Adrenal gland (tissue), 12 donors: ENCODE results near the gene RAB6B. TPM values are rescaled to one million over a fixed set of nuclear protein-coding genes. Genes with fewer than 3 reads are reported as not detected.

Experiments
- DNase-seq, 7 donors: peaks; one replicate each; pipeline ENCODE4 v3.0.0-alpha.2; 2019 to 2020
- H3K27ac ChIP-seq, 5 donors: fragments of 200-600 bp; sonication (generic) in 4 of 5; 1 replicate in 3 of 5; 2 replicates in 2 of 5; pipeline versions ENCODE4 v1.5.1 to v1.8.0; 2016 to 2020; ENCODE audit warnings: mild to moderate bottlenecking in 1 of 5
- H3K27me3 ChIP-seq: fragments of 200-600 bp; 2 replicates; pipeline ENCODE4 v1.8.0; 2021
- H3K36me3 ChIP-seq, 2 donors: fragments of 200-600 bp; replicated peaks in 1 of 2; 1 replicate in 1 of 2; 2 replicates in 1 of 2; pipeline versions ENCODE4 v1.5.1 to v1.8.0; 2018 to 2022
- H3K4me1 ChIP-seq, 2 donors: fragments of 200-600 bp; replicated peaks in 1 of 2; 1 replicate in 1 of 2; 2 replicates in 1 of 2; pipeline versions ENCODE4 v1.5.1 to v1.8.0; 2018 to 2021
- H3K4me3 ChIP-seq, 4 donors: fragments of 200-600 bp; sonication (generic) in 3 of 4; one replicate each; pipeline ENCODE4 v1.5.1; 2016 to 2018
- H3K9me3 ChIP-seq, 3 donors: fragments of 200-600 bp; sonication (generic) in 1 of 3; replicated peaks in 1 of 3; 1 replicate in 2 of 3; 2 replicates in 1 of 3; pipeline versions ENCODE4 v1.5.1 to v1.8.0; 2016 to 2021
- POLR2A ChIP-seq, 2 donors: fragments of 450-650 bp; IDR thresholded peaks; one replicate each; pipeline ENCODE4 v1.6.1; 2017; ENCODE audit warnings: antibody characterized with exemption in 2 of 2, mild to moderate bottlenecking in 2 of 2, moderate library complexity in 1 of 2
- WGBS, 4 donors: extraction: QIAGEN DNeasy Blood & Tissue Kit in 2 of 4; methylation state at CpG; one replicate each; pipeline versions ENCODE4 v1.1.5 to v1.1.7; 2013 to 2017; 5-methylcytosine and 5-hydroxymethylcytosine counted together
- intact Hi-C, 2 donors: fragments of 100-400 bp; cut with DNase I; formaldehyde crosslinking; loops; one replicate each; pipeline versions ENCODE4 v1.14.1 to v1.15.0; 2022 to 2023
- polyA plus RNA-seq, 3 donors: library from polyadenylated mRNA; stranded (reverse); fragments of 200-250 nt in 2 of 3; fragments of 350-450 nt in 1 of 3; fragmentation: Illumina TruSeq in 1 of 3; extraction: RNeasy Lipid Tissue Mini Kit (QIAGEN cat#74804) in 1 of 3; gene quantifications; one replicate each; pipeline ENCODE4 v1.2.3, GENCODE V29; 2013 to 2014
- total RNA-seq, 9 donors: library from RNA; depleted of rRNA in 4 of 9; stranded (reverse); fragments of >200 nt in 4 of 9; fragments of 120-200 nt in 1 of 9; fragmentation: NEBNext Ultra II Directional in 1 of 9; extraction: Animal tissue kit (Norgen Biotek cat#: 25700) in 1 of 9; gene quantifications; one replicate each; pipeline versions ENCODE4 v1.1.0 to v1.2.4, GENCODE V29; 2013 to 2023
- TF ChIP-seq, protein P1 (sequence below), 6 experiments: fragments of 450-650 bp in 4 of 6; fragments of 200-600 bp in 2 of 6; sonication (generic) in 1 of 6; IDR thresholded peaks; 1 replicate in 5 of 6; 2 replicates in 1 of 6; pipeline versions ENCODE4 v1.5.1 to v1.8.0; 2016 to 2021; ENCODE audit warnings: antibody characterized with exemption in 6 of 6, mild to moderate bottlenecking in 2 of 6, moderate library complexity in 1 of 6
- donor health status: healthy with polysubstance abuse.
- donor health status: Bipolar disorder and iron deficiency.
- donor health status: DM: yes; HTN: yes; CAD: no.
- donor health status: DM: no; HTN: no; CAD: no.
- donor health status: DM: no; HTN: no; CAD: no.
- donor health status: DM: yes; HTN: yes; CAD: no.

RAB6B gene
- total and polyA plus RNA-seq, 12 donors = 1.4 to 14.5 (median 4.3) TPM

DNA sequence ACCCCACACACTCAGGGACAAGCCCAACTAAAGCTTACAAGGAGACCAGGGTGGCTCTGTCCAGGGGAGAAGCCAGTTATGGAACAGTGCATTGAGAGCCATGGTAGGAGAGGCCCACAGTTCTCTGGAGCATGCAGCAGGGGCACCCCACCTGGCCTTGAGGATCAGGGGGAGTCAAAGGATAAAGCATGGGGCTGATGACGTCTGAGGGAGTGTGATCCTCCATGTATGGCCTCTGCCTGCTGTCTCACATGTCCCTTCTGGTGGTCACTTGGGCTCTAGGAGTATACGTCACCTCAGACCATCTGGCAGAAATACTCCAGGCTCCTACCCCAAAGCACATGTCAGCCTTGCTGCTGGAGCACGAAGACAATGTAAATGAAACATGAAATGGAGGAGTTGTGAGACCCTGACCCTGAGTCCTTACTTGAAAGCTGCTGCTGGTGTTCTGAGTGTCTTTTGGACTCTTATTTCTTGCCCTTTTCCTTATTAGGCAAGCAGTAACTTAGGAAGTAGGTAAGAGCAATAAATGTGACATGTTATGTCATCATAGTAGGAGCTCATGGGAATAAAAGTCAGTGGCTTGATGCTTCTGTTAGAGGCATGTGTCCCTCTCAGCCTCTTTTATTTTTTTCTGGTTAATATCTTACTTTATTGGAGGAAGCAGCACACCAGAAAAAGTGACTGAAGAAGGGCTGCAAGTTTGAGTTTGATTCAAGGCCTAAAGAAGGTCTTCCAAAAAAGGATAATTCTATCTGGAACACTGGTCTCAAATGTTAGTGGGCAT lies 74.6 kb downstream of the RAB6B start:
- TF ChIP-seq, protein P1, sequence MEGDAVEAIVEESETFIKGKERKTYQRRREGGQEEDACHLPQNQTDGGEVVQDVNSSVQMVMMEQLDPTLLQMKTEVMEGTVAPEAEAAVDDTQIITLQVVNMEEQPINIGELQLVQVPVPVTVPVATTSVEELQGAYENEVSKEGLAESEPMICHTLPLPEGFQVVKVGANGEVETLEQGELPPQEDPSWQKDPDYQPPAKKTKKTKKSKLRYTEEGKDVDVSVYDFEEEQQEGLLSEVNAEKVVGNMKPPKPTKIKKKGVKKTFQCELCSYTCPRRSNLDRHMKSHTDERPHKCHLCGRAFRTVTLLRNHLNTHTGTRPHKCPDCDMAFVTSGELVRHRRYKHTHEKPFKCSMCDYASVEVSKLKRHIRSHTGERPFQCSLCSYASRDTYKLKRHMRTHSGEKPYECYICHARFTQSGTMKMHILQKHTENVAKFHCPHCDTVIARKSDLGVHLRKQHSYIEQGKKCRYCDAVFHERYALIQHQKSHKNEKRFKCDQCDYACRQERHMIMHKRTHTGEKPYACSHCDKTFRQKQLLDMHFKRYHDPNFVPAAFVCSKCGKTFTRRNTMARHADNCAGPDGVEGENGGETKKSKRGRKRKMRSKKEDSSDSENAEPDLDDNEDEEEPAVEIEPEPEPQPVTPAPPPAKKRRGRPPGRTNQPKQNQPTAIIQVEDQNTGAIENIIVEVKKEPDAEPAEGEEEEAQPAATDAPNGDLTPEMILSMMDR (IDR thresholded peaks at IDR 0.05) = no peak
- no peak for TF ChIP-seq POLR2A (IDR thresholded peaks at IDR 0.05)
- Histone ChIP-seq H3K36me3 (peaks cover 0 to 51% of the 10 kb centered on the region in 2 donors), H3K27ac (peak overlapping the region in 2 of 5 donors; percentile 7 to 26), H3K27me3 (no peaks in the 10 kb centered on the region), H3K9me3 (no peaks in the 10 kb centered on the region), H3K4me1 (no peaks in the 10 kb centered on the region), H3K4me3 (no peak overlapping the region)
- intact Hi-C loops = loop anchor here (5.0 kb wide), 1 partner anchor 106 kb away; no protein-coding TSS in a partner anchor
- WGBS, 4 donors = 76 to 85% (median 81%) methylated on average over 3 of the region's 3 CpGs
- peak in 1 of 7 donors; percentile 42 for DNase-seq

GRCh38 chr3:133820129-133820528 lies 75.6 kb downstream of the RAB6B start:
- intact Hi-C loops = loop anchor here (5.0 kb wide), 1 partner anchor 107 kb away; no protein-coding TSS in a partner anchor
- H3K36me3 ChIP-seq = peaks cover 0 to 60% of the 10 kb centered on the region in 2 donors
- H3K9me3 ChIP-seq = no peaks in the 10 kb centered on the region
- WGBS, 4 donors = 78 to 92% (median 89%) methylated on average over 4 of the region's 4 CpGs
- H3K27ac ChIP-seq = no peak overlapping the region
- no peak overlapping the region for H3K4me3 ChIP-seq
- no peaks in the 10 kb centered on the region for H3K4me1 ChIP-seq
- peak in 1 of 7 donors; percentile 14 for DNase-seq
- H3K27me3 ChIP-seq = no peaks in the 10 kb centered on the region
- TF ChIP-seq, protein P1 (IDR thresholded peaks at IDR 0.05) = no peak
- no peak for TF ChIP-seq POLR2A (IDR thresholded peaks at IDR 0.05)

DNA sequence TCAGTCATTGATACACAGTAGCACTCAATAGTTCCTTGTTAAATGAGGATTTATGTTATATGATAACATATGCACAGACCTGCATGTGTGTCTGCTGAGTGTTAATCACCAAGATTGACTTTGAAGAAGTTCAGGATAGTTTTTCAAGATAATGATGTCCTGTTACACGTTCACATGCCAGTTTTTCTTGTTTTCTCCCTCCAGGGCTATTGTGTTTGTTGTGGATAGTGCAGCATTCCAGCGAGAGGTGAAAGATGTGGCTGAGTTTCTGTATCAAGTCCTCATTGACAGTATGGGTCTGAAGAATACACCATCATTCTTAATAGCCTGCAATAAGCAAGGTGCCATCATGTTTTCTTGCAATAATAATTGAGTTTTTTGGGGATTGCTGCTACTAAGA lies 80.3 kb downstream of the RAB6B start:
- no peak overlapping the region for H3K27ac ChIP-seq
- WGBS, 4 donors = 87 to 91% (median 90%) methylated on average over 2 of the region's 2 CpGs
- intact Hi-C loops = no loop called here
- H3K36me3 ChIP-seq = peaks cover 0 to 54% of the 10 kb centered on the region in 2 donors
- no peaks in the 10 kb centered on the region for H3K9me3 ChIP-seq
- no peak for DNase-seq
- no peaks in the 10 kb centered on the region for H3K27me3 ChIP-seq
- H3K4me3 ChIP-seq = no peak overlapping the region
- TF ChIP-seq, protein P1 (IDR thresholded peaks at IDR 0.05) = no peak
- TF ChIP-seq POLR2A (IDR thresholded peaks at IDR 0.05) = no peak
- no peaks in the 10 kb centered on the region for H3K4me1 ChIP-seq

DNA sequence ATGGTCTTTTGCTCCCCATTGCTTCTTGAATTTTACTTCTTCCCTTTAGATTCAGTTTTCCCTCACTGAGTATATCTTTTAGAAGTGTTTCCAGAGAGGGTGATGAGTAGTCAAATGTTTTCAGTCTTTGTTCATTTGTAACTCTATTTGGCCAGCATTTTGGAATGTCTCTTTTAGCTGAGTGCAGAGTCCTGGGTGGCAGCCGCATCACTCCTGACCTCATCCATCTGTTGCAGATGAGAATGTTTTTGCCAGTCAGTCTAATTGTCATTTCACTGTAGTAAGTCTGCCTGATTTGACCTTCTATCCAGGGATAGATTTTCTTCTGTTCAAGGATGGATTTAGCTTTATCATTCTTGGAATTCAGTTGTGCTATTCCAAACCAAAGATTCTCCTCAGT lies 82.8 kb downstream of the RAB6B start:
- Histone ChIP-seq H3K4me3 (no peak overlapping the region), H3K9me3 (no peaks in the 10 kb centered on the region), H3K4me1 (no peaks in the 10 kb centered on the region), H3K27me3 (no peaks in the 10 kb centered on the region), H3K27ac (no peak overlapping the region), H3K36me3 (peaks cover 0 to 44% of the 10 kb centered on the region in 2 donors)
- intact Hi-C loops = no loop called here
- TF ChIP-seq, protein P1 (IDR thresholded peaks at IDR 0.05) = no peak
- no peak for TF ChIP-seq POLR2A (IDR thresholded peaks at IDR 0.05)
- WGBS, 4 donors = 65 to 81% (median 76%) methylated on average over 1 of the region's 1 CpG
- no peak for DNase-seq
